Esophagus muscularis mucosa (tissue), 4 donors: ENCODE measurements around the gene TRIM14. TPM values are rescaled to one million over a fixed set of nuclear protein-coding genes. Genes with fewer than 3 reads are reported as not detected.

Experiments
- DNase-seq: peaks from one replicate; pipeline ENCODE4 v3.0.0-alpha.2; 2017; ENCODE audit errors: extremely low spot score
- H3K27ac ChIP-seq, 4 donors: fragments of 200-600 bp; sonication (generic); replicated peaks in 1 of 4; 1 replicate in 3 of 4; 2 replicates in 1 of 4; pipeline ENCODE4 v1.5.1; 2016 to 2019; ENCODE audit warnings: mild to moderate bottlenecking in 1 of 4
- H3K27me3 ChIP-seq, 4 donors: fragments of 200-600 bp; sonication (generic); one replicate each; pipeline versions ENCODE4 v1.5.1 to v1.6.0; 2016 to 2019
- H3K36me3 ChIP-seq, 4 donors: fragments of 200-600 bp; sonication (generic); one replicate each; pipeline ENCODE4 v1.5.1; 2016 to 2019
- H3K4me1 ChIP-seq, 4 donors: fragments of 200-600 bp; sonication (generic); one replicate each; pipeline ENCODE4 v1.5.1; 2016 to 2019
- H3K4me3 ChIP-seq, 4 donors: fragments of 200-600 bp; sonication (generic); 1 replicate in 2 of 4; 2 replicates in 2 of 4; pipeline ENCODE4 v1.5.1; 2016 to 2019; ENCODE audit warnings: mild to moderate bottlenecking in 4 of 4, moderate library complexity in 1 of 4
- H3K9me3 ChIP-seq, 4 donors: fragments of 200-600 bp; sonication (generic); 1 replicate in 3 of 4; 2 replicates in 1 of 4; pipeline ENCODE4 v1.5.1; 2016 to 2019
- CTCF ChIP-seq, 3 experiments: fragments of 200-600 bp in 2 of 3; fragments of 450-650 bp in 1 of 3; sonication (generic) in 2 of 3; IDR thresholded peaks; one replicate each; pipeline ENCODE4 v1.5.1; 2017 to 2019; ENCODE audit warnings: antibody characterized with exemption in 3 of 3, mild to moderate bottlenecking in 2 of 3, moderate library complexity in 1 of 3
- EP300 ChIP-seq: sonication (generic); formaldehyde crosslinking; IDR thresholded peaks from one replicate; pipeline ENCODE4 v1.6.1; 2017; ENCODE audit warnings: antibody characterized with exemption
- POLR2A ChIP-seq: fragments of 450-650 bp; IDR thresholded peaks from one replicate; pipeline ENCODE4 v1.6.1; 2017; ENCODE audit warnings: antibody characterized with exemption, moderate library complexity, mild to moderate bottlenecking, low read depth
- POLR2AphosphoS5 ChIP-seq, 2 donors: sonication (generic); formaldehyde crosslinking; IDR thresholded peaks; one replicate each; pipeline ENCODE4 v1.6.1; 2017; ENCODE audit warnings: antibody characterized with exemption in 2 of 2
- WGBS: methylation state at CpG from one replicate; pipeline ENCODE4 v1.1.5; 2018; 5-methylcytosine and 5-hydroxymethylcytosine counted together
- intact Hi-C: fragments of 100-400 bp; cut with DNase I; formaldehyde crosslinking; loops from one replicate; pipeline ENCODE4 v1.15.1; 2023
- total RNA-seq, 4 donors: library from RNA; depleted of rRNA; stranded (reverse); fragments of >200 nt; gene quantifications; one replicate each; pipeline versions ENCODE4 v1.1.0 to v1.2.1, GENCODE V29; 2016

The TRIM14 gene
- total RNA-seq, 4 donors from 2014 or later: 6.1 to 14.9 (median 11.2) TPM

DNA sequence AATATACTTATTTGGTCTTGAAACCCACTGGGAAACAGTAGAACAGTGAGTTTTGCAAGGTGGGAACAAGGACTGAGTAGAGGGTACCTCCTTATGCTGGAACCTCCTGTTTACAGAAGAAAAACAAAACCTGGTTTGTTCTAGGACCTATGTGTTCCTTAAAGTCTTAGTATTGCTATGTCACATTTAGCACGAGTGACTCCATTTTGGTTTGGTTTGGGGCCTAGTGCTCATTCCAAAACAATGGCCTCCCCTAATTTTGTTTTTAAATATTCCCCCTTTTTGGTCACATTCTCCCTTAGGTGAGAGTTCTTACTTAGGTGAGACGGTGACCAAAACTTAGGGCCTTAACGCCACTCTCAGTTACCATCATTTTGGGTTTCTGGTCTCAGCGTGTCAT, 68.7 kb downstream of the TRIM14 start:
- 93% methylated on average over 4 of the region's 4 CpGs for WGBS
- H3K27me3 ChIP-seq: no peaks in the 10 kb centered on the region
- intact Hi-C loops: no loop called here

DNA sequence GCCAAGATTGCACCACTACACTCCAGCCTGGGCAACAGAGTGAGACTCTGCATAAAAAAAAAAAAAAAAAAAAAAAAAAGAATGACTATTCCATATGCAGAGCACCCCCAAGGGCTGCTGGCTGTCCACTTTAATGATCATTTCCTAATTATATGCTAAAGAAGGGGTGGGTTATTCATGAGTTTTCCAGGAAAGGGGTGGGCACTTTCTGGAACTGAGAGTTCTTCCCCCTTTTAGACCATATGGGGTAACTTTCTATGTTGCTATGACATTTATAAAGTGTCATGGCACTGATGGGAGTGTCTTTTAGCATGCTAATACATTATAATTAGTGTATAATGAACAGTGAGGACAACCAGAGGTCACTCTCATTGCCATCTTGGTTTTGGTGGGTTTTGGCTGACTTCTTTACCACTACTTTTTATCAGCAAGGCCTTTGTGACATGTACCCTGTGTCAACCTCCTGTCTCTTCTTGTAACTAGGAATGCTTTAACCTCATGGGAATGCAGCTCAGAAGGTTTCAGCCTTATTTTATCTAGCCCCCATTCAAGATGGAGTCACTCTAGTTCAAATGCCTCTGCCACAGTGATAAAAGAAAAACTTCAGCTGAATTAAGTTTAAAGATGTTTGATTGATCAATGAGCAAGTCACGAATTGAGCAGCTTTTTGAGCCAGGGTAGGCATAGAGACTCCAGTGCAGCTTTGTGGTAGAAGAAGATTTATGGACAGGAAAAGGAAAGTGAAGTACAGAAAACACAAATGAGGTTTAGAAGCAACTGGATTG, 69.5 kb downstream of the TRIM14 start:
- Histone ChIP-seq H3K4me1 (no peaks in the 10 kb centered on the region), H3K36me3 (no peaks in the 10 kb centered on the region), H3K27me3 (no peaks in the 10 kb centered on the region), H3K4me3 (no peak overlapping the region), H3K9me3 (no peaks in the 10 kb centered on the region), H3K27ac (no peak overlapping the region)
- no peak for DNase-seq
- TF ChIP-seq CTCF (IDR thresholded peaks at IDR 0.05): no peak
- TF ChIP-seq POLR2A: no peak
- TF ChIP-seq POLR2AphosphoS5 (IDR thresholded peaks at IDR 0.05): no peak
- TF ChIP-seq EP300: no peak
- intact Hi-C loops: no loop called here
- 73% methylated on average over 1 of the region's 1 CpG for WGBS

More for the DNA sequence above, 68.7 kb downstream of the TRIM14 start:
- Histone ChIP-seq H3K9me3 (no peaks in the 10 kb centered on the region), H3K27ac (no peak overlapping the region), H3K4me3 (no peak overlapping the region), H3K36me3 (no peaks in the 10 kb centered on the region), H3K4me1 (no peaks in the 10 kb centered on the region)
- no peak for DNase-seq
- no peak for TF ChIP-seq POLR2A
- no peak for TF ChIP-seq POLR2AphosphoS5 (IDR thresholded peaks at IDR 0.05)
- TF ChIP-seq EP300: no peak
- no peak for TF ChIP-seq CTCF (IDR thresholded peaks at IDR 0.05)

DNA sequence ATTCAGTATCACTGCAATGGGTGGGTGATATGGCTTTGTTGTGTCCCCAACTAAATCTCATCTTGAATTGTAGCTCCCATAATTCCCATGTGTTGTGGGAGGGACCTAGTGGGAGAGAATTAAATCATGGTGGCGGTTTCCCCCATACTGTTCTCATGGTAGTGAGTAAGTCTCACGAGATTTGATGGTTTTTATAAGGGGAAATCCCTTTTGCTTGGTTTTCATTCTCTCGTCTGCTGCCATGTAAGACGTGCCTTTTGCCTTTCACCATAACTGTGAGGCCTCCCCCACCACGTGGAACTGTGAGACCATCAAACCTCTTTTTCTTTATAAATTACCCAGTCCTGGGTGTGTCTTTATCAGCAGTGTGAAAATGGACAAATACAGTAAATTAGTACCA, 72.0 kb downstream of the TRIM14 start:
- TF ChIP-seq EP300: no peak
- no peak for TF ChIP-seq CTCF (IDR thresholded peaks at IDR 0.05)
- TF ChIP-seq POLR2A: no peak
- TF ChIP-seq POLR2AphosphoS5 (IDR thresholded peaks at IDR 0.05): no peak
- 78% methylated on average over 5 of the region's 5 CpGs for WGBS
- H3K27ac ChIP-seq: no peak overlapping the region
- H3K36me3 ChIP-seq: no peaks in the 10 kb centered on the region
- no peaks in the 10 kb centered on the region for H3K4me1 ChIP-seq
- DNase-seq: no peak
- H3K27me3 ChIP-seq: peaks cover 0 to under 1% (median 0%) of the 10 kb centered on the region in 4 donors
- H3K9me3 ChIP-seq: no peaks in the 10 kb centered on the region
- no peak overlapping the region for H3K4me3 ChIP-seq
- intact Hi-C loops: no loop called here

DNA sequence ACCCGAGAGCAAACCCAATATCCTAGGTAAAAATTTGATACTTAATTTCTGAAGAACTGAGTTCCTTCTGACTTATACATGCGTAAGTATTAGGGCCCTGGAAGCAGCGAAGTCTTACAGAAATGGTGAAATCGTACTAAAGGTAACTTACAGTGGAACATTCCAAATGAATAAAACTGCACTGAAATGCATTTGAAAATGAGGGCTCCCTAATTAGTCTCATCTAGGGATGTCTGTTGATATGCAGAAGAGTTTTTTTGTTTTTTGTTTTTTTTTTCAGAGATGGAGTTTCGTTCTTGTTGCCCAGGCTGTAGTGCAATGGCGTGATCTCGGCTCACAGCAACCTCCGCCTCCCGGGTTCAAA, 72.9 kb downstream of the TRIM14 start:
- intact Hi-C loops: no loop called here
- DNase-seq: no peak
- WGBS: 89% methylated on average over 7 of the region's 9 CpGs

More for the DNA sequence above, 72.9 kb downstream of the TRIM14 start:
- Histone ChIP-seq H3K36me3 (no peaks in the 10 kb centered on the region), H3K27ac (no peak overlapping the region), H3K4me3 (no peak overlapping the region), H3K27me3 (peaks cover 0 to 7% (median 0%) of the 10 kb centered on the region in 4 donors), H3K4me1 (no peaks in the 10 kb centered on the region), H3K9me3 (no peaks in the 10 kb centered on the region)
- TF ChIP-seq EP300 (no peak), CTCF (IDR thresholded peaks at IDR 0.05) (no peak), POLR2A (no peak), POLR2AphosphoS5 (IDR thresholded peaks at IDR 0.05) (no peak)
